CD14-positive monocyte (primary cell): ENCODE results near the gene COL13A1. TPM values are rescaled to one million over a fixed set of nuclear protein-coding genes. Genes with fewer than 3 reads are reported as not detected.

Source experiments
- DNase-seq, 3 donors: peaks; one replicate each; pipeline ENCODE4 v3.0.0-alpha.2; 2011 to 2022
- H2AFZ ChIP-seq: 2 replicates; pipeline ENCODE4 v1.6.0; 2012; ENCODE audit warnings: mild to moderate bottlenecking, low read depth, low read length, inconsistent platforms; ENCODE audit not compliant: insufficient read depth, poor library complexity, severe bottlenecking
- H3K27ac ChIP-seq, 2 donors: 1 replicate in 1 of 2; 2 replicates in 1 of 2; pipeline ENCODE4 v1.5.1; 2012 to 2013; ENCODE audit warnings: low read length in 2 of 2, control low read depth in 1 of 2, inconsistent platforms in 1 of 2, low read depth in 1 of 2, mild to moderate bottlenecking in 1 of 2
- H3K27me3 ChIP-seq, 2 donors: one replicate each; pipeline versions ENCODE4 v1.6.0 to v1.6.1; 2011 to 2013; ENCODE audit warnings: low read length in 2 of 2; ENCODE audit not compliant: control insufficient read depth in 2 of 2, insufficient read depth in 2 of 2
- H3K36me3 ChIP-seq, 2 donors: replicated peaks in 1 of 2; 1 replicate in 1 of 2; 2 replicates in 1 of 2; pipeline versions ENCODE4 v1.5.1 to v1.6.1; 2012 to 2013; ENCODE audit warnings: low read length in 2 of 2, control low read depth in 1 of 2, inconsistent platforms in 1 of 2, mild to moderate bottlenecking in 1 of 2; ENCODE audit not compliant: insufficient read depth in 2 of 2, control insufficient read depth in 1 of 2
- H3K4me1 ChIP-seq, 2 donors: 1 replicate in 1 of 2; 2 replicates in 1 of 2; pipeline versions ENCODE4 v1.5.1 to v1.6.1; 2012 to 2013; ENCODE audit warnings: low read length in 2 of 2, control low read depth in 1 of 2, inconsistent platforms in 1 of 2, mild to moderate bottlenecking in 1 of 2, moderate library complexity in 1 of 2; ENCODE audit not compliant: insufficient read depth in 2 of 2, control insufficient read depth in 1 of 2
- H3K4me2 ChIP-seq: replicated peaks from 2 replicates; pipeline ENCODE3; 2012; ENCODE audit warnings: low read length, moderate library complexity, mild to moderate bottlenecking; ENCODE audit not compliant: poor library complexity, severe bottlenecking; ENCODE audit errors: extremely low read depth
- H3K4me3 ChIP-seq, 3 experiments: fragments of 200-600 bp in 1 of 3; sonication (generic) in 1 of 3; replicated peaks in 1 of 3; 1 replicate in 2 of 3; 2 replicates in 1 of 3; pipeline ENCODE4 v1.5.1; 2011 to 2013; ENCODE audit warnings: low read length in 3 of 3, mild to moderate bottlenecking in 3 of 3, control low read depth in 2 of 3, low read depth in 2 of 3, inconsistent platforms in 1 of 3, moderate library complexity in 1 of 3
- H3K79me2 ChIP-seq: 2 replicates; pipeline ENCODE4 v1.6.0; 2012; ENCODE audit warnings: mild to moderate bottlenecking, control low read depth, inconsistent platforms, low read length, moderate library complexity; ENCODE audit not compliant: insufficient read depth
- H3K9ac ChIP-seq: 2 replicates; pipeline ENCODE4 v1.6.0; 2017; ENCODE audit warnings: low read length, mild to moderate bottlenecking; ENCODE audit not compliant: insufficient read depth, poor library complexity, severe bottlenecking
- H3K9me3 ChIP-seq, 2 donors: replicated peaks in 1 of 2; 1 replicate in 1 of 2; 2 replicates in 1 of 2; pipeline versions ENCODE4 v1.5.1 to v1.6.1; 2012 to 2013; ENCODE audit warnings: low read length in 2 of 2, control low read depth in 1 of 2; ENCODE audit not compliant: control insufficient read depth in 1 of 2, insufficient read depth in 1 of 2
- H4K20me1 ChIP-seq: 2 replicates; pipeline ENCODE4 v1.6.0; 2012; ENCODE audit warnings: mild to moderate bottlenecking, low read length, control low read depth, moderate library complexity; ENCODE audit not compliant: insufficient read depth
- H3K27ac Mint-ChIP-seq, 7 donors: one replicate each; pipeline ENCODE4 v1.8.0; 2020; ENCODE audit warnings: mild to moderate bottlenecking in 7 of 7, mixed read lengths in 7 of 7, moderate library complexity in 6 of 7, inconsistent platforms in 2 of 7
- H3K27me3 Mint-ChIP-seq, 3 donors: one replicate each; pipeline ENCODE4 v1.8.0; 2021 to 2022; ENCODE audit warnings: low read depth in 3 of 3, mild to moderate bottlenecking in 3 of 3, mixed read lengths in 3 of 3, moderate library complexity in 3 of 3, inconsistent platforms in 1 of 3
- H3K36me3 Mint-ChIP-seq, 2 donors: one replicate each; pipeline ENCODE4 v1.8.0; 2020; ENCODE audit warnings: mixed read lengths in 2 of 2, inconsistent platforms in 1 of 2, mild to moderate bottlenecking in 1 of 2
- H3K4me1 Mint-ChIP-seq: one replicate; pipeline ENCODE4 v1.8.0; 2020; ENCODE audit warnings: mild to moderate bottlenecking, mixed read lengths
- H3K4me3 Mint-ChIP-seq, 2 donors: one replicate each; pipeline ENCODE4 v1.8.0; 2020; ENCODE audit warnings: mild to moderate bottlenecking in 2 of 2, mixed read lengths in 2 of 2, moderate library complexity in 1 of 2
- H3K9me3 Mint-ChIP-seq, 7 donors: one replicate each; pipeline ENCODE4 v1.8.0; 2020 to 2022; ENCODE audit warnings: mixed read lengths in 7 of 7, mild to moderate bottlenecking in 6 of 7, moderate library complexity in 6 of 7, inconsistent platforms in 2 of 7
- CTCF ChIP-seq: fragments of 200-600 bp; IDR thresholded peaks from one replicate; pipeline ENCODE4 v1.8.0; 2022; ENCODE audit warnings: antibody characterized with exemption, mild to moderate bottlenecking
- WGBS: methylation state at CpG from one replicate; pipeline ENCODE4 v1.1.5; 2013; ENCODE audit warnings: missing lambda C conversion rate; ENCODE audit not compliant: insufficient coverage; 5-methylcytosine and 5-hydroxymethylcytosine counted together
- intact Hi-C, 2 donors: fragments of 100-400 bp; cut with micrococcal nuclease; formaldehyde crosslinking; loops; one replicate each; pipeline versions ENCODE4 v1.15.0 to v1.15.1; 2023
- polyA plus RNA-seq, 3 donors: library from polyadenylated mRNA; depleted of rRNA in 1 of 3; unstranded in 2 of 3; stranded (reverse) in 1 of 3; fragments of 300-500 nt in 2 of 3; fragments of >200 nt in 1 of 3; fragmentation: Illumina TruSeq in 2 of 3; gene quantifications; 1 replicate in 2 of 3; 2 replicates in 1 of 3; pipeline ENCODE4 v1.2.3, GENCODE V29; 2012 to 2021

The COL13A1 gene
- polyA plus RNA-seq, 3 donors = not detected

- no peak overlapping the region for H2AFZ ChIP-seq
- Mint-ChIP-seq H3K9me3 (no peaks in the 10 kb centered on the region), H3K4me1 (no peaks in the 10 kb centered on the region), H3K4me3 (no peak overlapping the region), H3K36me3 (no peaks in the 10 kb centered on the region), H3K27me3 (peaks cover 5 to 9% (median 6%) of the 10 kb centered on the region in 3 donors), H3K27ac (no peak overlapping the region)
- H3K4me1 ChIP-seq = no peaks in the 10 kb centered on the region
- DNase-seq = no peak
- H3K4me2 ChIP-seq = no peak overlapping the region
- H3K27me3 ChIP-seq = no peaks in the 10 kb centered on the region
- no peaks in the 10 kb centered on the region for H3K9me3 ChIP-seq
- WGBS = 94% methylated on average over 5 of the region's 6 CpGs
- TF ChIP-seq CTCF = no peak
- H3K9ac ChIP-seq = no peak overlapping the region
- no peak overlapping the region for H3K4me3 ChIP-seq
- H3K36me3 ChIP-seq = no peaks in the 10 kb centered on the region
- H3K27ac ChIP-seq = no peak overlapping the region
- no peaks in the 10 kb centered on the region for H3K79me2 ChIP-seq
- no peaks in the 10 kb centered on the region for H4K20me1 ChIP-seq
- intact Hi-C loops = no loop called here
Measured at GRCh38 chr10:69916118-69916517, 114.4 kb downstream of the COL13A1 start.

GRCh38 chr10:69918036-69918435, 116.3 kb downstream of the COL13A1 start:
- Histone ChIP-seq H3K4me3 (no peak overlapping the region), H3K9me3 (no peaks in the 10 kb centered on the region), H3K79me2 (no peaks in the 10 kb centered on the region), H4K20me1 (no peaks in the 10 kb centered on the region), H3K27me3 (no peaks in the 10 kb centered on the region), H2AFZ (no peak overlapping the region), H3K27ac (no peak overlapping the region), H3K36me3 (no peaks in the 10 kb centered on the region), H3K4me1 (no peaks in the 10 kb centered on the region), H3K9ac (no peak overlapping the region), H3K4me2 (no peak overlapping the region)
- Mint-ChIP-seq H3K4me3 (no peak overlapping the region), H3K27ac (no peak overlapping the region), H3K27me3 (peaks cover 6 to 9% (median 8%) of the 10 kb centered on the region in 3 donors), H3K36me3 (no peaks in the 10 kb centered on the region), H3K9me3 (no peaks in the 10 kb centered on the region), H3K4me1 (no peaks in the 10 kb centered on the region)
- TF ChIP-seq CTCF = no peak
- intact Hi-C loops = no loop called here
- 89% methylated on average over 1 of the region's 12 CpGs for WGBS
- DNase-seq = no peak
